OCI-LY7 (cell line): ENCODE results near the gene ACVR1B. TPM values are rescaled to one million over a fixed set of nuclear protein-coding genes. Genes with fewer than 3 reads are reported as not detected.

Source experiments
- BruUV-seq: library from RNA; stranded (reverse); fragments of 400-500 nt; replicated peaks from 2 replicates; lab custom pipeline; 2021; lab: Mats Ljungman, UMichigan
- CTCF ChIA-PET: fragments of 300-600 bp; sonication (Branson Sonifier 250); formaldehyde crosslinking; loops from one replicate; lab custom pipeline; 2022; ENCODE audit warnings: antibody characterized with exemption; ENCODE audit not compliant: unreplicated experiment; lab: Charles Lee
- POLR2A ChIA-PET: fragments of 300-600 bp; sonication (Branson Sonifier 250); formaldehyde crosslinking; loops from one replicate; lab custom pipeline; 2022; ENCODE audit warnings: antibody characterized with exemption; lab: Charles Lee
- DNase-seq: peaks from one replicate; pipeline ENCODE4 v3.0.0-alpha.2; 2015; ENCODE audit warnings: low spot score
- H2AFZ ChIP-seq: fragments of 200-600 bp; sonication (generic), shearing (Covaris generic); 2 replicates; pipeline ENCODE4 v1.6.1; 2014; ENCODE audit warnings: mild to moderate bottlenecking, antibody characterized with exemption, low read length, moderate library complexity
- H3K27ac ChIP-seq: fragments of 200-600 bp; sonication (generic); 2 replicates; pipeline ENCODE4 v1.5.1; 2014; ENCODE audit warnings: mixed run types, low read depth, mild to moderate bottlenecking, moderate library complexity, low read length, inconsistent platforms; ENCODE audit not compliant: poor library complexity, severe bottlenecking
- H3K36me3 ChIP-seq: fragments of 200-600 bp; sonication (generic); 2 replicates; pipeline ENCODE4 v1.6.1; 2014; ENCODE audit warnings: mild to moderate bottlenecking, antibody characterized with exemption, low read length, moderate library complexity, mixed read lengths; ENCODE audit not compliant: insufficient read depth
- H3K4me1 ChIP-seq: fragments of 200-600 bp; sonication (generic); 2 replicates; pipeline ENCODE4 v1.5.1; 2014; ENCODE audit warnings: mild to moderate bottlenecking, low read length; ENCODE audit not compliant: insufficient read depth, poor library complexity, severe bottlenecking
- H3K4me2 ChIP-seq: fragments of 200-600 bp; sonication (generic); 2 replicates; pipeline ENCODE4 v1.6.1; 2014; ENCODE audit warnings: mild to moderate bottlenecking, low read length
- H3K4me3 ChIP-seq: fragments of 200-600 bp; sonication (generic); 2 replicates; pipeline ENCODE4 v1.5.1; 2014; ENCODE audit warnings: mild to moderate bottlenecking, low read depth, low read length; ENCODE audit not compliant: poor library complexity, severe bottlenecking
- H3K79me2 ChIP-seq: fragments of 200-600 bp; sonication (generic); 2 replicates; pipeline ENCODE4 v1.6.1; 2016; ENCODE audit warnings: low read depth, mild to moderate bottlenecking, low read length, moderate library complexity, mixed read lengths; ENCODE audit not compliant: insufficient read depth
- H3K9me2 ChIP-seq: fragments of 200-600 bp; sonication (generic); 2 replicates; pipeline ENCODE4 v1.6.1; 2016; ENCODE audit warnings: mild to moderate bottlenecking, low read length, mixed read lengths; ENCODE audit not compliant: insufficient read depth
- H3K9me3 ChIP-seq: fragments of 200-600 bp; sonication (generic); 2 replicates; pipeline ENCODE4 v1.6.1; 2014; ENCODE audit warnings: mild to moderate bottlenecking, mixed run types, low read length, mixed read lengths
- H4K20me1 ChIP-seq: fragments of 200-600 bp; sonication (generic); 2 replicates; pipeline ENCODE4 v1.6.1; 2014; ENCODE audit warnings: mild to moderate bottlenecking, antibody characterized with exemption, low read length, moderate library complexity, mixed read lengths; ENCODE audit not compliant: insufficient read depth
- EZH2phosphoT487 ChIP-seq: fragments of 200-600 bp; sonication (generic); IDR thresholded peaks from 2 replicates; pipeline ENCODE4 v1.6.1; 2018; ENCODE audit warnings: low read depth, borderline replicate concordance, mild to moderate bottlenecking, mixed run types, antibody characterized with exemption, low read length, moderate library complexity, mixed read lengths
- intact Hi-C: fragments of 100-400 bp; cut with micrococcal nuclease; formaldehyde crosslinking; loops from one replicate; pipeline ENCODE4 v1.10.0; 2022; ENCODE audit not compliant: unreplicated experiment
- total RNA-seq, 2 experiments: library from RNA; depleted of rRNA in 1 of 2; stranded (reverse); fragments of >200 nt in 1 of 2; shearing (Covaris generic) in 1 of 2; gene quantifications; 2 replicates each; pipeline ENCODE4 v1.2.3, GENCODE V29; 2014 to 2022
- TF ChIP-seq, protein P1 (sequence below): fragments of 200-600 bp; sonication (generic); conservative IDR thresholded peaks from 2 replicates; pipeline ENCODE4 v1.5.1; 2014; ENCODE audit warnings: mild to moderate bottlenecking, antibody characterized with exemption, low read length, moderate library complexity, mixed read lengths

Gene ACVR1B
- total RNA-seq, 2 experiments from 2014 or later: 4.1 to 6.8 TPM

DNA sequence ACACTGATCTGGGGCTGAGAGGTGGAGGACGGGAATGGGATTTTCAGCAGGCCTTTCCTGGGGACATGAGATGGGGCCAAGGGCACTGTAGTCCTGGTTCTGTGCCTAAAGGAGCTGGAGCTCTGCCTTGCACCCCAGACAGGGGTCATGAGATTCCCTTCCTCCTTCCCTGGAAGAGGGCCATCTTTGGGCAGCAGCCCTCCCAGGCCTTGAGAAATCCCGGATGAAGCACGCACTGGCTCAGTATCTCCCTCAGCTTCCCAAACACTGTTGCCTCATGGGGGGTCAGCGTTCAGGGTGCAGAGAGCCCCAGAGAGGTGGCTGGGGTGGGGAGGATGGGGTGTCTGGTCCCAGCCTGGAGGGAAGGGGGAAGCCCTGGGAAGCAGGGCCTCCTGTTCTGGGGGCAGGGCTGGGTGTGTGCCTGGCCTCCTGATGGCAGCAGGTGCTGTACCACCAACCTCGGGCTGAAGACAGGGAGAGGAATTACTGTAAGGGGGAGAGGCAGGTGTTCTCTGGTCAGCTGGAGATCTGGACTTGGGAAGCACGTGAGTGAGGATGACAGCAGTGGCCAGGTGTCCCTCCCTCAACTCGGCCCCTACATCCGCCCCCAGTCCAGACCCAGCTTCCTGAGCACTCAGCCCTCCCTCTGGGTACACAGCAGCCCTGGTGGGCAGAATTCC lies 91.3 kb downstream of the ACVR1B start:
- peaks cover 60% of the 10 kb centered on the region for H3K4me1 ChIP-seq
- CTCF ChIA-PET: no interaction called here
- peaks cover 25% of the 10 kb centered on the region; the same call in 1 of the 2 replicates for H3K79me2 ChIP-seq
- no peaks in the 10 kb centered on the region for H3K9me3 ChIP-seq
- peak overlapping the region; percentile 69 for H3K27ac ChIP-seq
- no peak overlapping the region for H2AFZ ChIP-seq
- peak overlapping the region; percentile 84 for H3K4me2 ChIP-seq
- peaks cover 29% of the 10 kb centered on the region; the same call in 1 of the 2 replicates for H3K36me3 ChIP-seq
- POLR2A ChIA-PET: interaction anchor here (0.5 to 1.4 kb wide), 2 partner anchors 10 to 806 kb away, joined by 3 to 4 read pairs; partner anchors contain the start of gene KRT78
- H3K9me2 ChIP-seq: no peaks in the 10 kb centered on the region
- H3K4me3 ChIP-seq: peak overlapping the region; percentile 64
- intact Hi-C loops: loop anchor here (1.0 kb wide), 1 partner anchor 40 kb away; no protein-coding TSS in a partner anchor
- no peak for DNase-seq
- no peak for TF ChIP-seq EZH2phosphoT487
- TF ChIP-seq, protein P1, sequence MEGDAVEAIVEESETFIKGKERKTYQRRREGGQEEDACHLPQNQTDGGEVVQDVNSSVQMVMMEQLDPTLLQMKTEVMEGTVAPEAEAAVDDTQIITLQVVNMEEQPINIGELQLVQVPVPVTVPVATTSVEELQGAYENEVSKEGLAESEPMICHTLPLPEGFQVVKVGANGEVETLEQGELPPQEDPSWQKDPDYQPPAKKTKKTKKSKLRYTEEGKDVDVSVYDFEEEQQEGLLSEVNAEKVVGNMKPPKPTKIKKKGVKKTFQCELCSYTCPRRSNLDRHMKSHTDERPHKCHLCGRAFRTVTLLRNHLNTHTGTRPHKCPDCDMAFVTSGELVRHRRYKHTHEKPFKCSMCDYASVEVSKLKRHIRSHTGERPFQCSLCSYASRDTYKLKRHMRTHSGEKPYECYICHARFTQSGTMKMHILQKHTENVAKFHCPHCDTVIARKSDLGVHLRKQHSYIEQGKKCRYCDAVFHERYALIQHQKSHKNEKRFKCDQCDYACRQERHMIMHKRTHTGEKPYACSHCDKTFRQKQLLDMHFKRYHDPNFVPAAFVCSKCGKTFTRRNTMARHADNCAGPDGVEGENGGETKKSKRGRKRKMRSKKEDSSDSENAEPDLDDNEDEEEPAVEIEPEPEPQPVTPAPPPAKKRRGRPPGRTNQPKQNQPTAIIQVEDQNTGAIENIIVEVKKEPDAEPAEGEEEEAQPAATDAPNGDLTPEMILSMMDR: no peak
- H4K20me1 ChIP-seq: no peaks in the 10 kb centered on the region
- no TSS peak for BruUV-seq

DNA sequence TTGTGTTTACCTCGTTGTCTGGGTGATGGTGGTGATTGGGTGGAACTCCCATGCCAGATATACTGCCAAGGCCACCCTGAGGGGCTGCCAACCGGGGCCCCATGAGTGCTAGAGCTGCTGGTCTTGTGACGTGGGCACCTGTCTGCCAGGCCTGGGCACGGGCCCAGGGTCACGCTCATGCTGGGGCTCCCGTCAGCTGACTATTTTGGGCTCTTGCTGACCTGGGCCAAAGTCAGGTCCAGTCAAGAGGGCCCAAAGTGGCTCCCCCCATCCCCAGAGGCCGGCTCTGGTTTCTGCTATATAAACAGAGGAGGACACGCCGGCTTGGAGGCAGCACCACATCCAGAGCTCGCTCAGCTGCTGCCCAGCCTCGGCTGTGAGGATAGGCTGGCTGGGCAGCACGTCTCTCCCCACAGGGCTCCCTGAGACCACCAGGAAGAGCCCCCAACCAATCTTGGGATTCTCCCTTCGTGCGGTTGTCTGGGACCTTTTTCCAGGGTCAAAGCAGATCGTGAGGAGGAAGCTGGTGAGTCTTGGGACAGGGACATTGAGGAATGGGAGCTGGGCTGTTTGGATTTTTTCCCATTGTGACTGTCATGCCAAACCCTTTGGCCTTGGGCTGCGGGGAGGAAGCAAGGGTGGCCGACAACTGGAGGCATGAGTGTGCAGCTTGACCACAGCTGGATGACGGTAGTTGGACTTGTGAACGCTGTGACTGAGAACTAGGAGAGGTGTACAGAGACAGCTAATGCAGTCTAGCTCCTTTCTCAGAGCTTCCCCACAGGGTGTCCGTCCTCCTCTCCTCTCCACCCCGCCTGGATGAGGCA lies 92.1 kb downstream of the ACVR1B start:
- Histone ChIP-seq H3K4me1 (peaks cover 55% of the 10 kb centered on the region), H3K79me2 (peaks cover 20% of the 10 kb centered on the region; the same call in 1 of the 2 replicates), H3K4me2 (peak overlapping the region; percentile 84), H3K27ac (no peak overlapping the region), H3K36me3 (peaks cover 30% of the 10 kb centered on the region; the same call in 1 of the 2 replicates), H2AFZ (no peak overlapping the region), H3K9me3 (no peaks in the 10 kb centered on the region), H3K4me3 (no peak overlapping the region), H4K20me1 (no peaks in the 10 kb centered on the region), H3K9me2 (no peaks in the 10 kb centered on the region)
- ChIA-PET CTCF (interaction anchor here (1.8 kb wide), 1 partner anchor 18 kb away, joined by 4 read pairs; no protein-coding TSS in a partner anchor), POLR2A (no interaction called here)
- DNase-seq: no peak
- TF ChIP-seq, protein P1: no peak
- no peak for TF ChIP-seq EZH2phosphoT487
- intact Hi-C loops: no loop called here
- BruUV-seq: no TSS peak
